Spinal cord (tissue), 10 donors: ENCODE measurements around the gene NRCAM. TPM values are rescaled to one million over a fixed set of nuclear protein-coding genes. Genes with fewer than 3 reads are reported as not detected.
"Not testable (repeated sequence)": the region's sequence is repeated elsewhere in the genome, so short reads cannot be mapped to it uniquely, and the experiment has no call there.

ENCODE experiments used
- DNase-seq, 6 donors: peaks; one replicate each; pipeline versions ENCODE4 v3.0.0 to v3.0.0-alpha.2; 2013 to 2015; ENCODE audit warnings: low spot score in 6 of 6, low read depth in 4 of 6
- H3K27ac ChIP-seq: one replicate; pipeline ENCODE4 v1.5.1; 2013; ENCODE audit warnings: low read depth, low read length, control low read depth
- H3K27me3 ChIP-seq: one replicate; pipeline ENCODE4 v1.6.1; 2013; ENCODE audit warnings: low read length; ENCODE audit not compliant: control insufficient read depth, insufficient read depth
- H3K36me3 ChIP-seq: one replicate; pipeline ENCODE4 v1.6.1; 2013; ENCODE audit warnings: low read length; ENCODE audit not compliant: control insufficient read depth, insufficient read depth
- H3K4me1 ChIP-seq: one replicate; pipeline ENCODE4 v1.6.1; 2013; ENCODE audit warnings: low read length; ENCODE audit not compliant: control insufficient read depth, insufficient read depth
- H3K4me3 ChIP-seq: one replicate; pipeline ENCODE4 v1.5.1; 2013; ENCODE audit warnings: low read depth, low read length, control low read depth
- H3K9me3 ChIP-seq: one replicate; pipeline ENCODE4 v1.6.1; 2013; ENCODE audit warnings: low read length; ENCODE audit not compliant: control insufficient read depth, insufficient read depth
- WGBS: methylation state at CpG from one replicate; pipeline ENCODE4 v1.1.5; 2013; ENCODE audit warnings: missing lambda C conversion rate; ENCODE audit not compliant: insufficient coverage; 5-methylcytosine and 5-hydroxymethylcytosine counted together
- long read RNA-seq, 4 donors: transcript quantifications; one replicate each; lab custom pipeline, GENCODE V29; 2026
- polyA plus RNA-seq, 2 donors: library from polyadenylated mRNA; unstranded; fragments of 120-200 nt; gene quantifications; one replicate each; pipeline ENCODE4 v1.2.1, GENCODE V29; 2013; ENCODE audit not compliant: insufficient read length in 2 of 2
- total RNA-seq, 2 donors: library from RNA; depleted of rRNA in 1 of 2; stranded (reverse); fragments of 120-200 nt in 1 of 2; fragments of >200 nt in 1 of 2; gene quantifications; one replicate each; pipeline versions ENCODE4 v1.2.3 to v1.2.4, GENCODE V29; 2013 to 2014
- donor health status: healthy.

Gene NRCAM
- total RNA-seq (100 to 1,000 TPM in 1 of 2 donors, 10 to 100 TPM in 1; 50.4 to 198 TPM), polyA plus RNA-seq (100 to 1,000 TPM; 133 to 148 TPM)
- long read RNA-seq, donor 1, full-length matches to known transcripts, result 4 of 17 reads
- long read RNA-seq, donor 1, partial matches to known transcripts, result 13 of 17 reads
- long read RNA-seq, donor 1, other reads (novel, unspliced or antisense), result 0 of 17 reads
- long read RNA-seq, donor 2, result 0 reads
- long read RNA-seq, donor 3, full-length matches to known transcripts, result 3 of 9 reads
- long read RNA-seq, donor 3, partial matches to known transcripts, result 6 of 9 reads
- long read RNA-seq, donor 3, other reads (novel, unspliced or antisense), result 0 of 9 reads
- long read RNA-seq, donor 4, result 0 reads

- H3K27ac ChIP-seq, result peak within 1 kb of the TSS; percentile 72
- WGBS, result under 1% methylated on average over 78 of the region's 81 CpGs
- no peaks in the 10 kb centered on the region for H3K27me3 ChIP-seq
- DNase-seq, result peak in 5 of 6 donors; percentile 64 to 94 (median 76)
- H3K9me3 ChIP-seq, result no peaks in the 10 kb centered on the region
- peak within 1 kb of the TSS; percentile 67 for H3K4me3 ChIP-seq
- no peaks in the 10 kb centered on the region for H3K36me3 ChIP-seq
- peaks cover 2% of the 10 kb centered on the region for H3K4me1 ChIP-seq
Observed at GRCh38 chr7:108455998-108456677, at the start of gene NRCAM. TSS of gene NRCAM (minus strand) at chr7:108456436. CDS start at chr7:108240064, 216,372 bp downstream.

GRCh38 chr7:108504576-108504975 is 48.3 kb upstream of the NRCAM start:
- no CpG with 5 or more reads among the region's 3 CpGs for WGBS
- not testable (repeated sequence) for H3K9me3 ChIP-seq, H3K4me1 ChIP-seq, H3K27me3 ChIP-seq, H3K27ac ChIP-seq, DNase-seq, H3K4me3 ChIP-seq
- peaks cover 13% of the 10 kb centered on the region for H3K36me3 ChIP-seq

- peak in 2 of 6 donors; percentile 64 to 80 for DNase-seq
- no peak overlapping the region for H3K27ac ChIP-seq
- 79% methylated on average over 2 of the region's 5 CpGs for WGBS
Observed at GRCh38 chr7:108503112-108504026, 47.1 kb upstream of the NRCAM start.

GRCh38 chr7:108499566-108499965 is 43.3 kb upstream of the NRCAM start:
- Histone ChIP-seq H3K27ac (no peak overlapping the region), H3K4me3 (no peak overlapping the region), H3K9me3 (no peaks in the 10 kb centered on the region), H3K36me3 (peaks cover 13% of the 10 kb centered on the region), H3K4me1 (no peaks in the 10 kb centered on the region), H3K27me3 (no peaks in the 10 kb centered on the region)
- no CpG with 5 or more reads among the region's 1 CpG for WGBS
- DNase-seq, result no peak

More at GRCh38 chr7:108503112-108504026, 47.1 kb upstream of the NRCAM start:
- Histone ChIP-seq H3K9me3 (no peaks in the 10 kb centered on the region), H3K4me3 (no peak overlapping the region), H3K27me3 (no peaks in the 10 kb centered on the region), H3K36me3 (peaks cover 13% of the 10 kb centered on the region), H3K4me1 (no peaks in the 10 kb centered on the region)

- no CpG with 5 or more reads among the region's 6 CpGs for WGBS
- H3K36me3 ChIP-seq, result peaks cover 13% of the 10 kb centered on the region
- H3K27ac ChIP-seq, result no peak overlapping the region
- H3K4me1 ChIP-seq, result no peaks in the 10 kb centered on the region
- no peaks in the 10 kb centered on the region for H3K9me3 ChIP-seq
- H3K4me3 ChIP-seq, result no peak overlapping the region
- DNase-seq, result no peak
- H3K27me3 ChIP-seq, result no peaks in the 10 kb centered on the region
Observed at GRCh38 chr7:108498481-108498880, 42.2 kb upstream of the NRCAM start.

DNA sequence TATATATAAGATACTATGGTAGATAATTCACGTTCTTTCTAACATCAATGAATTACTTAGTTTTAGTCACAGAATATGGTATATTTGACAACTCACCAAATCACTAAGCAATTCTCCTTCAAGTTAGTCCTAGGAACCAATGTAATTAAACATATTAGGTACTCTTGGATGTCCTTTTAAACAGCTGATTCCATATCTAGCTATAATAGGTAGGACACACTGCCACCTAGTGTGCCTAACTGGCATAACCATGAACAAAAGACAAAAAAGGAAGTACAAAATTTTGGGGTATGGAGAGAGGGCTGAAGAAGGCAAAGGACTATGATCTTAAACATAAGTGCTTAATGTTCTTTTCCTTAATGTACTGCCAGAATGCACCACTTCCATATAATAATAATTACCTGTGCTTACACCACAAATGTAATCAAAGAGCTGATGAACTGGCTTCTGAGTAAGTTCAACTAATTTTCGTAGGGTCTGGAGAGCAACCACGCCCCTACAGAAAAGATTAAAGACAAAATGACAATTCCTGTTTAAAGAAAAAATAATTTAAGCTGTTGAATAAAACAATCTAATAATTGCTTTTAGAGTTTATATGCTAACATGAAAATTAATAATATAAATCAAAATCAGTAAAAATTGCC is 41.0 kb upstream of the NRCAM start:
- no peak overlapping the region for H3K4me3 ChIP-seq
- WGBS, result no CpG with 5 or more reads among the region's 3 CpGs
- H3K9me3 ChIP-seq, result no peaks in the 10 kb centered on the region
- H3K4me1 ChIP-seq, result no peaks in the 10 kb centered on the region
- DNase-seq, result peak; percentile 29 to 88 (median 44)
- no peak overlapping the region for H3K27ac ChIP-seq
- H3K36me3 ChIP-seq, result peaks cover 11% of the 10 kb centered on the region
- H3K27me3 ChIP-seq, result no peaks in the 10 kb centered on the region

- Histone ChIP-seq H3K9me3 (no peaks in the 10 kb centered on the region), H3K27ac (no peak overlapping the region), H3K36me3 (peaks cover 6% of the 10 kb centered on the region), H3K4me3 (no peak overlapping the region), H3K27me3 (no peaks in the 10 kb centered on the region), H3K4me1 (no peaks in the 10 kb centered on the region)
- no peak for DNase-seq
- WGBS, result no CpG with 5 or more reads among the region's 4 CpGs
Observed at GRCh38 chr7:108492742-108493141, 36.5 kb upstream of the NRCAM start.

GRCh38 chr7:108488768-108489538 is 32.7 kb upstream of the NRCAM start:
- no peaks in the 10 kb centered on the region for H3K9me3 ChIP-seq
- H3K36me3 ChIP-seq, result peaks cover 6% of the 10 kb centered on the region
- H3K4me1 ChIP-seq, result no peaks in the 10 kb centered on the region
- H3K27me3 ChIP-seq, result no peaks in the 10 kb centered on the region
- DNase-seq, result no peak
- H3K4me3 ChIP-seq, result no peak overlapping the region
- no peak overlapping the region for H3K27ac ChIP-seq
- 85% methylated on average over 3 of the region's 4 CpGs for WGBS
